ENCODE data around the gene PUS10. TPM values are rescaled to one million over a fixed set of nuclear protein-coding genes. Genes with fewer than 3 reads are reported as not detected.

Gene PUS10
- total and polyA plus RNA-seq, 2 experiments from 2014 or later, result 2.2 to 2.5 TPM

DNA sequence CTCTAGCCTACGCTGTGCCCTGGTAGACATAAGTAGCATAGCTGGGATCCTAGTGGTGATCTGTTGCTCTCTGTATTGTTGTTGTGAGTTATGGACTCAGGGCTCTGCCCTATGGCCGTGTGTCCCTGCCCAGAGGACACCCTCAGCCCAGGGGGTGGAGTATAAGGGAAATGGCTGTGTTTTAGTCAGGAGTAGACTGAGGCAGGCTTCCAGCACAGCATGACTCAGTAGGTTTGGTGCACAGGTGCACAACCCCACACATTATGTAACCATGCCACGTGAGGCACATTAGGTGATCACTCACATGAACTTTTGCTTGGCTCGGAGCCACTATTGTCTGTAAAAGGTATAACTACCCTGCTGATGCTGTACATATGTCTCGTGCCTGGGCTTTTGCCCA lies 60.4 kb downstream of the PUS10 start:
- no peak overlapping the region for H3K27ac ChIP-seq (ENCODE audit: low read depth)
- no peaks in the 10 kb centered on the region for H3K79me2 ChIP-seq (replicated peaks; ENCODE audit: insufficient read depth)
- TF ChIP-seq, protein P1, sequence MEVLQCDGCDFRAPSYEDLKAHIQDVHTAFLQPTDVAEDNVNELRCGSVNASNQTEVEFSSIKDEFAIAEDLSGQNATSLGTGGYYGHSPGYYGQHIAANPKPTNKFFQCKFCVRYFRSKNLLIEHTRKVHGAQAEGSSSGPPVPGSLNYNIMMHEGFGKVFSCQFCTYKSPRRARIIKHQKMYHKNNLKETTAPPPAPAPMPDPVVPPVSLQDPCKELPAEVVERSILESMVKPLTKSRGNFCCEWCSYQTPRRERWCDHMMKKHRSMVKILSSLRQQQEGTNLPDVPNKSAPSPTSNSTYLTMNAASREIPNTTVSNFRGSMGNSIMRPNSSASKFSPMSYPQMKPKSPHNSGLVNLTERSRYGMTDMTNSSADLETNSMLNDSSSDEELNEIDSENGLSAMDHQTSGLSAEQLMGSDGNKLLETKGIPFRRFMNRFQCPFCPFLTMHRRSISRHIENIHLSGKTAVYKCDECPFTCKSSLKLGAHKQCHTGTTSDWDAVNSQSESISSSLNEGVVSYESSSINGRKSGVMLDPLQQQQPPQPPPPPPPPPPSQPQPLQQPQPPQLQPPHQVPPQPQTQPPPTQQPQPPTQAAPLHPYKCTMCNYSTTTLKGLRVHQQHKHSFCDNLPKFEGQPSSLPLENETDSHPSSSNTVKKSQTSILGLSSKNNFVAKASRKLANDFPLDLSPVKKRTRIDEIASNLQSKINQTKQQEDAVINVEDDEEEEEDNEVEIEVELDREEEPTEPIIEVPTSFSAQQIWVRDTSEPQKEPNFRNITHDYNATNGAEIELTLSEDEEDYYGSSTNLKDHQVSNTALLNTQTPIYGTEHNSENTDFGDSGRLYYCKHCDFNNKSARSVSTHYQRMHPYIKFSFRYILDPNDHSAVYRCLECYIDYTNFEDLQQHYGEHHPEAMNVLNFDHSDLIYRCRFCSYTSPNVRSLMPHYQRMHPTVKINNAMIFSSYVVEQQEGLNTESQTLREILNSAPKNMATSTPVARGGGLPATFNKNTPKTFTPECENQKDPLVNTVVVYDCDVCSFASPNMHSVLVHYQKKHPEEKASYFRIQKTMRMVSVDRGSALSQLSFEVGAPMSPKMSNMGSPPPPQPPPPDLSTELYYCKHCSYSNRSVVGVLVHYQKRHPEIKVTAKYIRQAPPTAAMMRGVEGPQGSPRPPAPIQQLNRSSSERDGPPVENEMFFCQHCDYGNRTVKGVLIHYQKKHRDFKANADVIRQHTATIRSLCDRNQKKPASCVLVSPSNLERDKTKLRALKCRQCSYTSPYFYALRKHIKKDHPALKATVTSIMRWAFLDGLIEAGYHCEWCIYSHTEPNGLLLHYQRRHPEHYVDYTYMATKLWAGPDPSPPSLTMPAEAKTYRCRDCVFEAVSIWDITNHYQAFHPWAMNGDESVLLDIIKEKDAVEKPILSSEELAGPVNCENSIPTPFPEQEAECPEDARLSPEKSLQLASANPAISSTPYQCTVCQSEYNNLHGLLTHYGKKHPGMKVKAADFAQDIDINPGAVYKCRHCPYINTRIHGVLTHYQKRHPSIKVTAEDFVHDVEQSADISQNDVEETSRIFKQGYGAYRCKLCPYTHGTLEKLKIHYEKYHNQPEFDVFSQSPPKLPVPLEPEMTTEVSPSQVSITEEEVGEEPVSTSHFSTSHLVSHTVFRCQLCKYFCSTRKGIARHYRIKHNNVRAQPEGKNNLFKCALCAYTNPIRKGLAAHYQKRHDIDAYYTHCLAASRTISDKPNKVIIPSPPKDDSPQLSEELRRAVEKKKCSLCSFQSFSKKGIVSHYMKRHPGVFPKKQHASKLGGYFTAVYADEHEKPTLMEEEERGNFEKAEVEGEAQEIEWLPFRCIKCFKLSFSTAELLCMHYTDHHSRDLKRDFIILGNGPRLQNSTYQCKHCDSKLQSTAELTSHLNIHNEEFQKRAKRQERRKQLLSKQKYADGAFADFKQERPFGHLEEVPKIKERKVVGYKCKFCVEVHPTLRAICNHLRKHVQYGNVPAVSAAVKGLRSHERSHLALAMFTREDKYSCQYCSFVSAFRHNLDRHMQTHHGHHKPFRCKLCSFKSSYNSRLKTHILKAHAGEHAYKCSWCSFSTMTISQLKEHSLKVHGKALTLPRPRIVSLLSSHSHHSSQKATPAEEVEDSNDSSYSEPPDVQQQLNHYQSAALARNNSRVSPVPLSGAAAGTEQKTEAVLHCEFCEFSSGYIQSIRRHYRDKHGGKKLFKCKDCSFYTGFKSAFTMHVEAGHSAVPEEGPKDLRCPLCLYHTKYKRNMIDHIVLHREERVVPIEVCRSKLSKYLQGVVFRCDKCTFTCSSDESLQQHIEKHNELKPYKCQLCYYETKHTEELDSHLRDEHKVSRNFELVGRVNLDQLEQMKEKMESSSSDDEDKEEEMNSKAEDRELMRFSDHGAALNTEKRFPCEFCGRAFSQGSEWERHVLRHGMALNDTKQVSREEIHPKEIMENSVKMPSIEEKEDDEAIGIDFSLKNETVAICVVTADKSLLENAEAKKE (CRISPR knock-in tag; IDR thresholded peaks at IDR 0.05), result no peak
- TF ChIP-seq ZNF331 (CRISPR knock-in tag; IDR thresholded peaks at IDR 0.05; ENCODE audit: low read depth), result no peak
- TF ChIP-seq ZNF114 (CRISPR knock-in tag; IDR thresholded peaks at IDR 0.05), result no peak
- TF ChIP-seq, protein P2, sequence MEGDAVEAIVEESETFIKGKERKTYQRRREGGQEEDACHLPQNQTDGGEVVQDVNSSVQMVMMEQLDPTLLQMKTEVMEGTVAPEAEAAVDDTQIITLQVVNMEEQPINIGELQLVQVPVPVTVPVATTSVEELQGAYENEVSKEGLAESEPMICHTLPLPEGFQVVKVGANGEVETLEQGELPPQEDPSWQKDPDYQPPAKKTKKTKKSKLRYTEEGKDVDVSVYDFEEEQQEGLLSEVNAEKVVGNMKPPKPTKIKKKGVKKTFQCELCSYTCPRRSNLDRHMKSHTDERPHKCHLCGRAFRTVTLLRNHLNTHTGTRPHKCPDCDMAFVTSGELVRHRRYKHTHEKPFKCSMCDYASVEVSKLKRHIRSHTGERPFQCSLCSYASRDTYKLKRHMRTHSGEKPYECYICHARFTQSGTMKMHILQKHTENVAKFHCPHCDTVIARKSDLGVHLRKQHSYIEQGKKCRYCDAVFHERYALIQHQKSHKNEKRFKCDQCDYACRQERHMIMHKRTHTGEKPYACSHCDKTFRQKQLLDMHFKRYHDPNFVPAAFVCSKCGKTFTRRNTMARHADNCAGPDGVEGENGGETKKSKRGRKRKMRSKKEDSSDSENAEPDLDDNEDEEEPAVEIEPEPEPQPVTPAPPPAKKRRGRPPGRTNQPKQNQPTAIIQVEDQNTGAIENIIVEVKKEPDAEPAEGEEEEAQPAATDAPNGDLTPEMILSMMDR (conservative IDR thresholded peaks at IDR 0.05; ENCODE audit: low read depth in 2 of 2), result no peak
- no peak for TF ChIP-seq CREB1 (CRISPR knock-in tag; IDR thresholded peaks at IDR 0.05; ENCODE audit: low read depth)
- TF ChIP-seq STAT1 (IDR thresholded peaks at IDR 0.05; ENCODE audit: unreplicated experiment), result no peak
- TF ChIP-seq, protein P3, sequence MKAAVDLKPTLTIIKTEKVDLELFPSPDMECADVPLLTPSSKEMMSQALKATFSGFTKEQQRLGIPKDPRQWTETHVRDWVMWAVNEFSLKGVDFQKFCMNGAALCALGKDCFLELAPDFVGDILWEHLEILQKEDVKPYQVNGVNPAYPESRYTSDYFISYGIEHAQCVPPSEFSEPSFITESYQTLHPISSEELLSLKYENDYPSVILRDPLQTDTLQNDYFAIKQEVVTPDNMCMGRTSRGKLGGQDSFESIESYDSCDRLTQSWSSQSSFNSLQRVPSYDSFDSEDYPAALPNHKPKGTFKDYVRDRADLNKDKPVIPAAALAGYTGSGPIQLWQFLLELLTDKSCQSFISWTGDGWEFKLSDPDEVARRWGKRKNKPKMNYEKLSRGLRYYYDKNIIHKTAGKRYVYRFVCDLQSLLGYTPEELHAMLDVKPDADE (IDR thresholded peaks at IDR 0.05), result no peak
- no peak overlapping the region for H3K4me3 ChIP-seq
- Mint-ChIP-seq H3K27ac (no peak overlapping the region), H3K4me3 (no peak overlapping the region), H3K36me3 (ENCODE audit: low read depth) (no peaks in the 10 kb centered on the region), H3K9me3 (no peaks in the 10 kb centered on the region), H3K4me1 (no peaks in the 10 kb centered on the region), H3K27me3 (ENCODE audit: insufficient read depth, low read depth, poor library complexity) (peaks cover 1% of the 10 kb centered on the region)
- no peaks in the 10 kb centered on the region for H3K27me3 ChIP-seq (ENCODE audit: insufficient read depth)
- no peaks in the 10 kb centered on the region for H3K9me2 ChIP-seq (ENCODE audit: insufficient read depth)
- ATAC-seq, result no peak
- no peak overlapping the region for H2AFZ ChIP-seq
- H3K4me2 ChIP-seq, result no peak overlapping the region
- H3F3A ChIP-seq (replicated peaks; ENCODE audit: low read depth), result no peaks in the 10 kb centered on the region
- no peak for DNase-seq (ENCODE audit: low spot score)
- no peaks in the 10 kb centered on the region for H3K36me3 ChIP-seq (ENCODE audit: insufficient read depth)
- no peaks in the 10 kb centered on the region for H3K4me1 ChIP-seq (ENCODE audit: insufficient read depth)
- H4K20me1 ChIP-seq (replicated peaks; ENCODE audit: insufficient read depth), result no peaks in the 10 kb centered on the region
